Hematopoietic multipotent progenitor cell treated with erythropoietin and hydrocortisone succinate and interleukin-3 and kit ligand, for 6 days (in vitro differentiated cells): Measurements from ENCODE around the gene HOMEZ.
A peak's percentile ranks its signal among the peaks of the same experiment; 100 is the strongest.
"Not testable (repeated sequence)": the region's sequence is repeated elsewhere in the genome, so short reads cannot be mapped to it uniquely, and the experiment has no call there.

Experiments
- DNase-seq: peaks from one replicate; pipeline ENCODE4 v3.0.0-alpha.2; 2015

HOMEZ gene

DNA sequence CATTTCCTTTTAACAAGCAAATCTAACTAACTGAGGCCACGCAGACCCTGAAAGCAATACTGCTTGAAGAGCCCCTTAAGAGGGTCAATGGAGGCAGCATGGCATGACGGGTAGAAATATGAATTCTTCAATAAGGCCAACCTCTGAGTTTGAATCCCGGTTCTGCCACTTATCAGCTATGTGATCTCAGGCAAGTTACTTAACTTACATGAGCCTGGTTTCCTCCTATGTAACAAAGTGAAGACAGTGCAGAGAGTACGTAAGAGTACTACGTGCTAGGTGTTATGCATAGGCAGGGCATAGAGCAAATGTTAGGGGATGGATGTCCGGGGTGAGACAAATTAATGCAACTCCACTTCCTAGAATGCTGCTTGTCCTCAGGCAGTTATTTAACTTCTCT lies 4.7 kb downstream of the HOMEZ start:
- DNase-seq: no peak

DNA sequence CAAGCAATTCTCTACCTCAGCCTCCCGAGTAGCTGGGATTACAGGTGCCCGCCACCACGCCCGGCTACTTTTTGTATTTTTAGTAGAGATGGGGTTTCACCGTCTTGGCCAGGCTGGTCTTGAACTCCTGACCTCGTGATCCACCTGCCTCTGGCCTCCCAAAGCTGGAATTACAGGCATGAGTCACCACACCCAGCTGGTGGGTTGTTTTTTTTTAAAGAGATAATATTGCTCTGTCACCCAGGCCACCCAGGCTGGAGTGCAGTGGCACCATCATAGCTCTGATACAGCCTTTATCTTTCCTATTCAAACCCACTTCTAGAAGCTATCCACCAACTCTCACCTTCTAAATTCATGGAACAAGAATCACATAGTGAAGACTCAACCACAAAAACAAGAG lies 8.0 kb downstream of the HOMEZ start:
- DNase-seq: peak; percentile 77

GRCh38 chr14:23277189-23277588 lies 8.7 kb downstream of the HOMEZ start:
- DNase-seq: no peak

DNA sequence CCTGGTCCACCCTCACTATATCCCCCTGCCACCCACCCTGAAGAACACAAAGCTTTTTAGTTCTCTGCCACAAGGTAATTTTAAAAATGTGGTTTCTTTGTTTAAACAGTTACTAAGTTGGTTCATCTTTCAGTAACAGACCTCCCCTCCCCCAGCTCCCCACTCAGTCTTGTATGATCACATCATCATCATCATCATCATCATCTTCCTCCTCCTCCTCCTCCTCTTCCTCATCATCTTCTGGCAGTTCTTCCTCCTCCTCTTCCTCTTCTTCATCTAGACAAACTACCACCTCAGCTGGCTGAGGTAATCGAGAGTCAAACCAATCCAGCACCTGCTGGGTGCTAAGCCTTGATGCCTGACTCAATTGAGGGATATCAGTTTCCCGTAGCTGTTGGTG lies 10.5 kb downstream of the HOMEZ start:
- DNase-seq: no peak

DNA sequence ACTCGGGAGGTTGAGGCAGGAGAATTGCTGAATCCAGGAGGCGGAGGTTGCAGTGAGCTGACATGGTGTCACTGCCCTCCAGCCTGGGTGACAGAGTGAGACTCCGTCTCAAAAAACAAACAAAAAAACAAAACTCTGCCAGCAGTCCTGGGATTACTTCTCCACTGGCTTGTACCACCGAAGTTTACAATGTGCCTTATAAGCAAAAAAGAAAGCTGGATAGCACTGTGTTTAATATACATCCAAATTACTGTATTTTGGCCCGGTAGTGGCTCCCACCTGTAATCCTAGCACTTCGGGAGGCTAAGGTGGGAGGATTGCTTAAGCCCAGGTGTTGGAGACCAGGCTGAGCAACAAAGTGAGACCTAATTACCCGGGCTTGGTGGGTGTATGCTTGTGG lies 16.7 kb downstream of the HOMEZ start:
- DNase-seq: no peak

DNA sequence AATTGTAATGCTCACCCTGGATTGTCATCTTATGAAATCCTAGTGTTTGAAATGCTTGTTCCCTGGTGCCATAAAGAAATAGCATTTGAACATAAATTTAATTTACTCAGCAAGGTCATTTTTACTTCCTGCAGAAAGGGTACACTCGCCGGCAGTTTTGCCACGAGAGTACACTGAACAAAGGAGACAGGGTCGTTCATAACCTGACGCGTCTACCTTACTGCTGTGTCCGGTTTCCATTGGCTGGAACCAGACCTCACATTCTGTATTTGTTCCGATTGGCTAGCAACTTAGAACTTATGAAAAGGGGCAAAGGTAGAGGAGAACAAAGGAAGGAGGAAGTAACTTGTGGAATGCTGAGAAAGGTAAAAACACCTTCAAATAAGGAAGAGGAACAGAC lies 25.1 kb downstream of the HOMEZ start:
- not testable (repeated sequence) for DNase-seq

DNA sequence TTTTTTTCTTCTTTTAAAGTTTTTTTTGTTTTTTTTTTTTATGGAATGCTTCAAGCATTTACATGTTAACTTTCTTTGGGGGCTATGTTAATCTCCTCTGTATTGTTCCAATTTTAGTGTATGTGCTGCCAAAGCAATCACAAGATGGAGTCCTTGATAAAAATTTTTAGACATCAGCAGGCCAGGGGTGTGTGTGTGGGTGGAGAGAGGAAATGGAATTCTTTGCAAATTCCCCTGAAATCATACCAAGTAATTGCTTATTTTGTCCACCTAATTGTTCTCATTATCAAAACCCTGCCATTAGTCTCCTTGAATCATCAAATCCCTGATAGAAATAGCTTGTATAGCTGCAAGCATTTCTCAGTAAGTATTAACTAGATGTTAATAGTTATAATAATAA lies 26.5 kb downstream of the HOMEZ start:
- no peak for DNase-seq

- no peak for DNase-seq
Observed at GRCh38 chr14:23258256-23258655, 27.7 kb downstream of the HOMEZ start.

GRCh38 chr14:23252420-23253333 lies 33.3 kb downstream of the HOMEZ start:
- no peak for DNase-seq

GRCh38 chr14:23252006-23252405 lies 33.9 kb downstream of the HOMEZ start:
- DNase-seq: no peak

GRCh38 chr14:23249824-23250223 lies 36.1 kb downstream of the HOMEZ start:
- no peak for DNase-seq

DNA sequence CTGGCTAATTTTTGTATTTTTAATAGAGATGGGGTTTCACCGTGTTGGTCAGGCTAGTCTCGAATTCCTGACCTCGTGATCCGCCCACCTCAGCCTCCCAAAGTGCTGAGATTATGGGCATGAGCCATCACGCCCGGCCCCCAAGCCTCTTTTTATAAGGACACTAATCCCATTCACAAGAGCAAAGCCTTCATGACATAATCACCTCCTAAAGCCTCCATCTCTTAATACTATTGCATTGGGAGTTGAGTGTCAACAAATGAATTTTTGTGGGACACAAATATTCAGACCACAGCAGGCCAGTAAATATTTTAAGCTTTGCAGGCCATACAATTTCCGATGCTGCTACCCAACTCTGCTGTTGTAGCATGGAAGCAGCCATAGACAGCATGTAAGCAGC lies 37.3 kb downstream of the HOMEZ start:
- no peak for DNase-seq

DNA sequence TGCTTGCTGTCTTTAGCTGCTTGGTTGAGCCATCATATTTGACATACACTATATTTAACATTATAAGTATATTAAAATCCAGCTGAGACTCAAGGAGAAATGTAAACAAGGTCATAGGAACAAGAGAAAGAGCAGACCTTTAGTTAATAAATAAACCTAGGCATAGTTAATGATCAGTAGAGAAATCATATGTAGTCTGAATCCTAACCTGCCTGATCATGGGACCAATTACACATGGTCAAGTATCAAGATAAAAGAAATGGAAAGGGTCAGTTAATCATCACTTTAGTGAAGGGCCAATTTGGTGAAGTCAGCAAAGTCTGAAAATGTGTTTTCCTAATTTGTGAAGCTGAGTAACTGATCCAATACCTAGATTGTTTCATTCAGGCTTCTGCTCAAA lies 40.6 kb downstream of the HOMEZ start:
- no peak for DNase-seq

GRCh38 chr14:23243066-23243465 lies 42.9 kb downstream of the HOMEZ start:
- no peak for DNase-seq

DNA sequence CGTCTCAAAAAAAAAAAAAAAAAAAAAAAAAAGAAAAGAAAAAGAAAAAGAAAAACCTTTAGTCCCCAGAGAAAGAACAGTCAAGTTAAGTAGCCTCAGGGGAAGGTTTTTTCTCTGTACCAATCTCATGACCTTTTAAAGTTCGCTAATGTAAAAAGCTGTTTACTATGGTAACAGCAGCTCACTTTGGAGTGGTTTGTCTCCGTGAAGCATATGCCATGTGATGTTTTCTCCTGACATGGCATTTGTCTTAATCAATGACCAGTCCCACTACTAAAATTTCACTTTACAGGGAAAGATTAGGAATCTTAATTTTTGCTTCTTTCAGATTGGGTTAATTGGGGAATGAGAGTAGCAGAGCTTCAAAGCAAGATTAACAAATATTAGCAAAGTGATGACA lies 43.9 kb downstream of the HOMEZ start:
- DNase-seq: no peak

- DNase-seq: not testable (repeated sequence)
Observed at GRCh38 chr14:23241061-23241715, 44.7 kb downstream of the HOMEZ start.

DNA sequence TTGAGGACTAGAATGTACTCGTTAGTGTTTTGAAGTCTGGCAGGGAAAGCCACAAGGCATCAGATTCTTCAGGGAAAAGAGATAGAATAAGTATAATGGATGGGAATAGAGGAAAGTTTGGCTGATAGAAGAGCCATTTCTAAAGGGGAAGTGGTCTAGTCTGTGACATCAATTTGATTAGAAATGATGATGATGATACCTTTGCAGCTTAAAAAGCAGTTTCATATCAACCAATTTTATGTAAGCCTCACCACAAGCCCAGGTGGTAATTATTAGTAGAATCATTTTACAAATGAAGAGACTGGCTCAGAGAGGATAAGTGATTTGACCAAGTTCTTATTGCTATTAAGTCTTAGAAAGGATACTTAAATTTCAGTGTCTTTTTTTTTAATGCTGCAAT lies 45.3 kb downstream of the HOMEZ start:
- DNase-seq: no peak

GRCh38 chr14:23237772-23238594 lies 47.9 kb downstream of the HOMEZ start, which contains the start of gene RNF212B:
TSS of gene RNF212B (plus strand) at chr14:23237936. CDS start at chr14:23240346, 2,410 bp downstream.
- peak; percentile 96 for DNase-seq

- not testable (repeated sequence) for DNase-seq
Observed at GRCh38 chr14:23232241-23232808, 53.6 kb downstream of the HOMEZ start.

GRCh38 chr14:23228812-23229211 lies 57.1 kb downstream of the HOMEZ start:
- DNase-seq: peak; percentile 26

DNA sequence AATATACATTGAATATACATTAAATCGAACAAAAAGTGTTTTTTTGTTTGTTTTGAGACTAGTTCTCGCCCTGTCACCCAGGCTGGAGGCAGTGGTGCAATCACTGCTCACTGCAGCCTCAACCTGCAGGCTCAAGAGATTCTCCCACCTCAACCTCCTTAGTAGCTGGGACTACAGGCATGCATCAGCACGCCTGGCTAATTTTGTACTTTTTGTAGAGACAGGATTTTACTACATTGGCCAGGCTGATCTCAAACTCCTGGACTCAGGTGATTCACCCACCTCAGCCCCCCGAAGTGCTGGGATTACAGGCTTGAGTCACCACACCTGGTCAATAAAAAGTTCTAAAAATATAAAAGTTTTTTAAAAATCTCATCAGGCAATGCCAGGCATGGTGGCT lies 58.4 kb downstream of the HOMEZ start:
- DNase-seq: no peak

DNA sequence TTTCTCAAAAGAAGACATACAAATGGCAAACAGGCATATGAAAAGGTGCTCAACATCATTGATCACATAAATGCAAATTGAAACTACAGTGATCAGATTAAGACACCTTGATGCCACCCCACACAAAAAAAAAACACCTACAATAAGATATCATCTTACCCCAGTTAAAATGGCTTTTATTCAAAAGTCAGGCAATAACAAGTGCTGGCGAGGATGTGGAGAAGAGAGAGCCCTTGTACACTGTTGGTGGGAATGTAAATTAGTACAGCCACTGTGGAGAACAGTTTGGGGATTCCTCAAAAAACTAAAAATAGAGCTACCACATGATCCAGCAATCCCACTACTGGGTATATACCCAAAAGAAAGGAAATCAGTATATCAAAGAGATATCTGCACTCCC lies 61.0 kb downstream of the HOMEZ start:
- not testable (repeated sequence) for DNase-seq
